Stimulated activated naive CD4-positive, alpha-beta T cell treated with Interleukin-2 at 50 U/mL for 16 hours (primary cell): Measurements from ENCODE around the gene ASCC1.

Source experiments
- DNase-seq: peaks from one replicate; lab custom pipeline; 2025; lab: John Stamatoyannopoulos, UW

ASCC1 gene

GRCh38 chr10:72066318-72067284 is 149.5 kb downstream of the ASCC1 start:
- no peak for DNase-seq

DNA sequence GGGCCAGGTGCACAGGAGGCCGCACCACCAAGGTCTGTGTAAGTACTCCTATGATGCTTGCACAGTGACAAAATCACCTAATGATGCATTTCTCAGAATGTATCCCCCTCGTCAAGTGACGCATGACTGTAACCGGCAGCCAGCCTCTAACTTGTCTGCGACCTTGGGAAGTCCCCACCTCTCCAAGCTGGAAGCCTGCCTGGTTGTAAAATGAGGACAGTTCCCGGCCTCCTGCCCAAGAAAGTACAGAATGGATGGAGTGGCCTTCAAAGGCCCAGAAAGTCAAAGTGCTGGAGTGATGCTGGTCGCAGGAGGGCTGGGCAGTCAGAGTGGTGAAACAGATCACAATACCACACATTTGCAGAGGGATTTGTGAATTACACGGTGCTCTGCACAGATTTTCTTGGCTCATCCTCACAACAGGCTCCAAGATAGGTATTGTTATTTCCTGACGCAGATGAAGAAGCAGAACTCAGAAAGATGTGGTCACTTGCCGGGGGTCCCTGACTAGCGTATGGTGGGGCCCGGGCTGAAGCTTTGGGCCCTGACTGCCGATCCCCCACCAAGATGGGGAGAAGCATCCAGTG is 150.5 kb downstream of the ASCC1 start:
- no peak for DNase-seq

DNA sequence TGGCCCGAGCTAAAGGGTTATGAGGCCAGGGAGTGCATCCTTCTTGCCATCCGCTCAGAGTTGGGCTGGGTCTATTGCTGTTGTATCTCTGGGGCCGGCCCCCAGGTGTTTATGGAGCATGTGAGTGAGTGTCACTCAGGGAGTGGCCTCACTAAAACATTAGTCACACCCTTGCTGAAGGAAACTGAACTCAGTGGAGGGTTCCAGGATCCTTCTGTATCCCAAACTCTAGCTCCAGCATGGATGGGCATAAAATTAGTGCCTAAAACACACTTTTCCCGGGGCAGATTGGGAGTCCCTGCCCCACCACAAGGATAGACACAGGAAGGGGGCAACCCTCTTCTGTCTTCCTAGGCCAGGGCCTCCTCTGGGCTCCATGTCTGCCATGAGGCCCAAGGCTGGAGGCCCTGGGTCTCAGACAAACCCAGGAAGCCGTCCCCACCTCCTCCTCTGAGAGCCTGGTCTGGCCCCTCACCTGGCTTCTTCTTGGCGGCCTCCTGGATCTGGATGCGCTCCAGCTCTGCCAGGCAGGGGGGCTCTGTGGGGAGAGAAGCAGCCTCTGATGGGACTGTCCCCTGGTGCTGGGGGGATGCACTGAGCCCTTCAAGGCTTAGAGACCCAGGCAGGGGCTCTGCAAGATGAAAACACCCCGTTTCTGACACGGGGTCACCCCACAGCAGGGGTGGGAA is 152.2 kb downstream of the ASCC1 start:
- no peak for DNase-seq

DNA sequence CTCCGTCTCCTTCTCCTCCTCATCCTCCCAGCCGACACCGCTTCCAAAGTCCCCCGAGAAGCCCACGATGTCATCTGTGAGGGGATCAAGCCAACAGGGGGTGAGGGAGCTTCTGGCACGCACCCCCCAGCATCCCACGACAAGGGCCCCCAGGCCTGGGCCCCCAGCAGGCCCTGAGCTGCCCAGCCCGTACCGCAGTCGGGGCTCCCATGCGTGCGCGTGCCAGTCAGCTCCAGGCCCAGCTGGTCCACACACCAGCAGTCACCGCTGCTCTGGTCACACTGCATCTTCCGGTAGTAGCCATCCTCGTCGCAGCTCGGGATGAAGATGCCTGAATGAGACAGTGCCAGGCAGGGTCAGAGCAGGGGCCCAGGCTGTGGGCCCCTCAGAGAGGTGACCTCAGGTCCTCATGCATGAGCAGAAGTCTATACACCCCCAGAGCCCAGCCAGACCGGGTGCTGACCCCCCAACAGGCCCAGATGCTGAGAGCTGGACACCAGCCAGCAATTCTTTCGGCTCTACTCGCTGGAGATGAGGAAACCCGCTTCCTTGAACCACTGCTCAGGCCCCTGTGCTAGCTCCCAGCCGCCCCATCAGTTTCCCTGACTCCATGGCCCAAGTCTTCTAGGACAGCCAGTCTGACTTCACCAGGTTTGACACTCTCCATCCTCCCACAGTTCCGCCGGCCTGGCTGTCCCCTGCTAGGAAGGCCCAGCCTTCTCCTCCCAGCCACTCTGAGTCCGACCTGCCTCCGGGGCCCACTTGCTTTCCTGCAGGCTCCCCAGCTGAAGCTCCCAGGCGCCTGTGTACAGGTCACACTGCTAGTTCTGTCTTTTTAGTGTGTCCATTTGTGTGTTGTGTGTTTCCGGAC is 153.0 kb downstream of the ASCC1 start:
- DNase-seq: no peak

DNA sequence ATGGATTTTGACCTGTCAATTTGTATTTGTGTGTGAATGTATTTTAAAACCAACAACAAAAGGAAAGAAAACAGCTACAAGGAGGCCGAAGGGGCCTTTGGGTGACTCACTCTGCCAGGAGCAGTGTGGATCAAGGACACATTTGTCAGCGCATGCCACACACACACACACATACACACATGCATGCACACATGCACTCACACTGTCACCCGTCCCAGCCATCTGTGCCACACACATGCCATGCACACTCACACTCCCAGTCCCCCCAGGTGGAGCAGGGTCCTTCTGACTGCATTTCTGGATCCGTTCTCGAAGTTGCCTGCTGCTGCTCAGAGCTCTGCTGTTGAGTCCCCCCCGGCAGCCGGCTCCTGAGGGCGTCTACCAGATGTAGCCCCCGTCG is 153.7 kb downstream of the ASCC1 start:
- DNase-seq: no peak

DNA sequence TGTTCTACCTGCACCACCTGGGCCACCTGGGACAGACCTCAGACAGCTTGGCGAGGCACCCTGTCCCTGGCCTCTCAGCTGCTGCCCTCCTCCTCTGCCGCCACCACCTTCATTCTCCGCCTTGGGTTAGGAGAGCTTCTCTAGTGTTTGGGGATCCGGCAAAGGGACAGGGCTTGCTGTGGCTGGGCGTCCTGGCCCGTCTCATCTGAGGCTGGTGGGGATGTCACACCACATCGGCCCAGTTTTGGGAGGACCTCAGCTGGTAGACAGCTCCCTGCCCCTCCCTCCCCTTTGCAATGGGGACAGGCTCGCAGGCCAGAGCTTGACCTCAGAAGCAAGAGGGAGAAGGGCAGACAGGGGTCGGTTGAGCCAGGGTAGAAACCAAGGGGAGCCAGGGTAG is 154.1 kb downstream of the ASCC1 start:
- no peak for DNase-seq

DNA sequence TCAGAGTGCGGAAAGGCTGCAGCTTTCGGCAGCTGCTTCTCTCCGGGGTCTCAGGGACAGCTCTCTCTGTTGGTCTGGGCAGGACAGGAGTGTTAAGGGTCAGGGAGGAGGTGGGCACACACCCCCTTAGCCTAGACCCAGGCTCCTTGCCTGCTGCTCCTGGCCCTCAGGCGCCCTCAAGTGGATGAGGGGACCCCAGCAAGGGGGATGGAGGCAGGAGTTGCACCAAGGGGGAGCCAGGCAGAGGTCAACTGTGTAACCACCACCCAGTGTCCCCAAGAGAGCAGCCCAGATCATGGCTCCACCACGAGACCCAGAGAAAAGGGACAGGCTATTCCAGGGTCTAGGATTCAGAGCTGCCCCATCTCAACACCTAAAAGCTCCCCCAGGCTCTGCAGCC is 154.6 kb downstream of the ASCC1 start:
- no peak for DNase-seq

GRCh38 chr10:72059843-72060822 is 155.9 kb downstream of the ASCC1 start:
- no peak for DNase-seq

DNA sequence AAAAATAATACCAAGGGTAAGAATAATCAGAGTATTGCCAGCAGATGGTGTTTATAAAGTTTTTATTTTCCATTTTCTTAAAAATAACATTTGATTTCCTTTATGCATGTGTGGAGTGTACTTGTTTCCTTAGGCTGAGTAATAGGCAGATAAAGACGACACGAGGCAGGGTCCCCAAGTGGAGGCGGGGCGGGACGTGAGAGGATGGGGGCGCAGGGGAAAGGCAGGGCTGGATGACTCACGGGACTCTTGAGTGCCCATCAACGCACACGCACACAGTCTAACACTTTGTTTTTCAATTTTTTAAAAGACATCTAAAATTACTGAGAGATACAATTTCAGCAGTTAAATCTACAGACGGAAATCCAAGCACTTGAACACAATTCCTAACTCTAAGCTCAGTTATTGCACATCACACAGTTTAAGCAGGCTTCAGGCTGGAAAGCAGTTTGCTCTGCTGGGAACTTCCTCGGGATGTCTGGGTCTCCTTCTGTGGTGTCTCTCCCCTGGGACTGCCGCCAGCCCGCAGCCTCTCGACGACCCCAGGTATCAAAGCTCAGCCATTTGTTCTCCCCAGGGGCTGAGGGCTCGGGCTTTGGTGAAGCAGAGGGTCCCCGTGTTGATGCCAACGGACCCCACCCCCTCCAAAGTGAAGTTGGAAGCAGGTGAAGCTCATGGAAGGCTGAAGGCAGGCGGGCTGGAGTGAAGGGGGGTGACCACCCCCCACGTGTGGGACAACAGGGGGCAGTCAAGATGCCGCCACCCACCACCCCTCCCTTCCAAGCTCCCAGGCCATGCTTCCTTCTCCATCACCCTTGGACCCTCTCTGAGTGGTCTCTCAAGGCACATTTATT is 156.9 kb downstream of the ASCC1 start:
- peak; percentile 30 for DNase-seq

GRCh38 chr10:72058347-72058898 is 157.7 kb downstream of the ASCC1 start:
- no peak for DNase-seq

GRCh38 chr10:72056932-72057751 is 158.9 kb downstream of the ASCC1 start:
- no peak for DNase-seq

- DNase-seq: no peak
Observed at GRCh38 chr10:72056113-72056512, 160.0 kb downstream of the ASCC1 start.

DNA sequence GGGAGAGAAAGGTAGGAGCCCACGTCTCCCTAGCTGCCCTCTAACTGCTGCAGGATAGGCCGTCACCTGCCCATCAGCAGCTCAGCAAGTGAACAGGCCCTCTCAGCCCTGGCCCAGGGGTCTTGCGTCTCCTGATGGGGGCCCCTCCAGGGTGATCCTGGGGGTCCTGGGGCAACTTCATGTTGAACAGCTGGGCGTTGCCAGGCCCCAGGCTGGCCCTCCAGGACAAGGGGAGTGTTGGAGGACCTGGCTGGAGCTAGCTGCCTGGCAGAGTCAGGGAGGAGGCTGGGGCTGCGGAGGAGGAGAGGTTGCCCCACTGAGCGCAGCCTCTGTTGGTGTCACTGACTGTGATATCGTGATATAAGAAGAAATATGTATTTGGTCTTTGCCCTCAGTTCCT is 162.4 kb downstream of the ASCC1 start:
- DNase-seq: no peak

DNA sequence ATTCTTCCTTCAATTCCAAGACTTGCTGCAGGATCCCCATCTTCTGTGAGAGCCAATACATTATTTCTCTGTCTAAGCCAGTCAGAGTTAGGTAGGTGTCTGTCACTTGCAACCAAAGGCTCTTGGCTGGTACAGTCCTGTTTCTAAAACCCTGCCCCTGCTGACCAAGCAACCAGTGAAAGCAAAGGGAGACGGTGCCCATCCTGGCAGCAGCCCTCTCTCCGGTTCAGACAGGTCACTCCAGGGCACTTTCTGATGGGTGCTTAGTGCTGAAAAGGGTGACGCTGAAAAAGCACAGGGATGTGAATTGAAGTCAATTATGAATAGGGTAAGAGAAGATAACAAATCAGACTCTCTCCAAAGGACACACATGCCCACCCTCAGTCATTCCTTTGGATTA is 165.2 kb downstream of the ASCC1 start:
- DNase-seq: no peak

GRCh38 chr10:72049969-72050781 is 165.9 kb downstream of the ASCC1 start:
- DNase-seq: no peak

GRCh38 chr10:72049472-72049871 is 166.6 kb downstream of the ASCC1 start:
- DNase-seq: no peak

- DNase-seq: peak; percentile 85
Observed at GRCh38 chr10:72048450-72049124, 167.5 kb downstream of the ASCC1 start.
